GM19455 (cell line): Measurements from ENCODE around the gene TLE5.
"Not testable (repeated sequence)": the region's sequence is repeated elsewhere in the genome, so short reads cannot be mapped to it uniquely, and the experiment has no call there.

ENCODE experiments used
- ATAC-seq: cut with Tn5 transposase; IDR thresholded peaks from one replicate; pipeline ENCODE4 v1.9.1; 2021; ENCODE audit not compliant: unreplicated experiment

The TLE5 gene

DNA sequence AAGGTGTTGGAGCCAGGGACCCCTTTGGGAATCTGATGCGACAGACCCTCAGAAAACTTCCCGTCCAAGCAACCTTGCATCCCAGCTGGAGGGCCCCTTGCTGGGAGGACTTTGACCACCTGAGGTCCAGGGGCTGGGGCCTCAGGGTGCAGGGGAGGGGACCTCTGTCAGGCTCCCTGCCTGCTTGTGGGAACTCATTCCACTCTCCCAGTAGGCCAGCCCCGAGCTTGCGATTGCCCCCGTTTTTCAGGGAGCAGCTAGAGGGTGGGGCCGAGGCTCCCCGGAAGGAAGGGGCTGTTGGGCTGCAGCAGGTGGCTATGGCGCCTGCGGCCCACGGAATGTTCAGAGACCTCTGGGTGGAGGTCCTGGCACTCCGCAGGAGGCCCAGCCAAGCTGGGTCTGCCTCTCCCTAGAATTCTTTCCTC lies 34.6 kb upstream of the TLE5 start:
- no peak for ATAC-seq

DNA sequence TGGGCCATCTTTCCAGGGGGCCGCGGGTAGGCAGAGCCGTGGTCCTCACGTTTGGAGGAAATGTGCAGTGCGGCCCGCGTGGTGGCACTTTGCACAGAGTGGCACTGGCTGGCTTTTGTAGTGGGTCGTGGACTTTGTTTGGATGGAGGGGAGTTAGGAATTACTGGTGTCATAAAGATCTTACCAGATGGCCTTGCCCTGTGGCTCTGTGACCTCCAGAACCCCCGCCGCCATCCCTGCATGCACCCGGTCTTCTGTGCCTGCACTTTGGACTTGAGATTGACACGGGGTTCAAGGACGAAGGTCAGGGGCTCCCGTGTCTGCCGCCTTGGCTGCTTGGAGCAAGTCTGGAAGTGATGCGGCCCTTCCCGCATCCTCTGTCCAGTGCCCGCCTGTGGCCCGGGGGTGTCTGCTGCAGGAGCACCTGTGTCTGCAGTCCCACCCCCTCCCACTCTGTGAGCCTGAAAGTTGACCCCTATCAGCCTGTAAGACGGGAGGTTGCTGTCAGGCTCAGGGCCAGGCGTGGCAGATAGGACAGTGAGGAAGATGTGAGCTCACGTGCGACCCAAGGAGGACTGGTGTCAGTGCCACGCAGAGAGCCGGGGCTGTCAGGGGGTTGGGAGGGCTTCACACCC lies 34.1 kb upstream of the TLE5 start:
- no peak for ATAC-seq

GRCh38 chr19:3095441-3096191 lies 33.3 kb upstream of the TLE5 start:
- ATAC-seq, result no peak

GRCh38 chr19:3094601-3095440 lies 32.5 kb upstream of the TLE5 start:
- no peak for ATAC-seq

GRCh38 chr19:3089299-3089855 lies 27.1 kb upstream of the TLE5 start:
- ATAC-seq, result not testable (repeated sequence)

GRCh38 chr19:3087769-3088168 lies 25.5 kb upstream of the TLE5 start:
- no peak for ATAC-seq

- no peak for ATAC-seq
Measured at GRCh38 chr19:3084943-3085342, 22.6 kb upstream of the TLE5 start.

- ATAC-seq, result no peak
Measured at GRCh38 chr19:3083964-3084363, 21.7 kb upstream of the TLE5 start.

- ATAC-seq, result no peak
Measured at GRCh38 chr19:3082331-3082730, 20.0 kb upstream of the TLE5 start.

- ATAC-seq, result no peak
Measured at GRCh38 chr19:3080286-3080685, 18.0 kb upstream of the TLE5 start.

GRCh38 chr19:3079578-3079977 lies 17.3 kb upstream of the TLE5 start:
- no peak for ATAC-seq

DNA sequence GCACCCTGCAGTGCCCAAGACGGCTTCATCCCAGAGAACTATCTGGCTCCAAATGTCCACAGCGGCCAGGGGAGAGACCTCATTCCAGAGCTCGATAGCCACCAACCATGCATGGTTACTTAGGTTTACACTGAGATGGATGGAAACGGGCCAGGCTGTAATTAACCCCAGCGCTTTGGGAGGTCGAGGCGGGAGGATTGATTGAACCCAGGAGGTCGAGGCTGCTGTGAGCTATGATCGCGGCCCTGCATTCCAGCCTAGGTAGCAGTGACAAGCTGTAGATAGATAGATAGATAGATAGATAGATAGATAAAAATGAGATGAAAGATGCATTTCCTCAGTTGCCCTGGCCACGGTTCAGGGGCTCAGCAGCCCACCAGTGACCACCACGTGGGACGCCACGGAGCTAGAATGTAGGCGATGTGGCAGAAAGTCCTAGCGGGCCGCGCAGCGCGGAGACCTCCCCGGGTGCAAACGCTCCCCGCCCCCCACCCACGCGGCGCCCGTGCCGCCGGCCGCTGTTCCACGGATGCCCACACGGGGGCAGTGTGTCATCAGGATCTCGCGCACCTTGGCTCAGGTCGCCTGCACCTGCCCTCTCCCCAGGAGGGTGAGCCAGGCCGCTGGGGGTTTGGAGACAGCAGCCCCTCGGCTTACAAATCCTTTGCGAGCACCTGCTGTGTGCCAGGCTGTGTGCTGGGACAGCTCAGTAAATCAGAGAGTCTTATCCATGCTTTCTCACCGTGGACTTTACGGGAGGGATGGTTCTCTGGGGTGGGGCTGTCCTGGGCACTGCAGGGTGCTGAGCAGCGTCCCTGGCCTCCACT lies 13.5 kb upstream of the TLE5 start:
- ATAC-seq, result no peak

GRCh38 chr19:3073931-3074595 lies 11.8 kb upstream of the TLE5 start:
- ATAC-seq, result no peak

GRCh38 chr19:3073159-3073563 lies 10.9 kb upstream of the TLE5 start:
- ATAC-seq, result no peak

DNA sequence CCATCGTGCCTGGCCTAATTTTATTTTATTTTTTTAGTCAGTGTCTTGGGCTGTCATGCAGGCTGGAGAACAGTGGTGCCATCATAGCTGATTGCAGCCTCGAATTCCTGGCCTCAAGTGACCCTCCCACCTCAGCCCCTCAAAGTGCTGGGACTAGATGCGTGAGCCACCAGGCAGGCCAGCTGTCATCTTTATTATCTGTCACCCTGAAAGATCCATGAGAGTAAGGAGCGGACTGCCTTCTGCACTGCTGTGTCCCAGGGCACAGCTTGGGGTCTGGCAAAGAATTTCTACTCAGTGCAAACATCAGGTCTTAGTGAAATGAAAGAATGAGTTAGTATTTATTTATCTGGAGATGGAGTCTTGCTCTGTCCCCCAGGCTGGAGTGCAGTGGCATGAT lies 9.5 kb upstream of the TLE5 start:
- ATAC-seq, result no peak

DNA sequence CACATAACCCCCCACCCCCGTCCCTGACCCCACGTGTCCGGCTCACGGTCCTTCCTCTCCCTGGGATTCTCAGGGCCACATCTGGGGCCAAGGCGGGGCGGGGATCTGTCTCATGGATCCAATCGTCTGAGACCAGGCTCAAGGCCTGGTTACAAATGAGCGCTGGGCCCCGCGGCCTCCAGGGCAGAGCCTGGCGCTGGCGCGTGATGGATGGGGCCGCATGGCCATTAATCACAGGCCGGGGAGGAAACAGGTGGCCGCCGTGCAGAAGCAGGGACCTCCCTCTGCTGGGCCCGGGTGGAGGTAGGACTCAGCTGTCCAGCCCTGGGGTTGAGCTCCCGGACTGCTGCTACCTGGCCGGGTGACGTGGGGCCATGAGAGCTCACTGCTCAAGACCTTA lies 5.8 kb upstream of the TLE5 start:
- ATAC-seq, result no peak

- no peak for ATAC-seq
Measured at GRCh38 chr19:3067563-3067962, 5.3 kb upstream of the TLE5 start.

- ATAC-seq, result no peak
Measured at GRCh38 chr19:3066482-3067049, 4.3 kb upstream of the TLE5 start.

DNA sequence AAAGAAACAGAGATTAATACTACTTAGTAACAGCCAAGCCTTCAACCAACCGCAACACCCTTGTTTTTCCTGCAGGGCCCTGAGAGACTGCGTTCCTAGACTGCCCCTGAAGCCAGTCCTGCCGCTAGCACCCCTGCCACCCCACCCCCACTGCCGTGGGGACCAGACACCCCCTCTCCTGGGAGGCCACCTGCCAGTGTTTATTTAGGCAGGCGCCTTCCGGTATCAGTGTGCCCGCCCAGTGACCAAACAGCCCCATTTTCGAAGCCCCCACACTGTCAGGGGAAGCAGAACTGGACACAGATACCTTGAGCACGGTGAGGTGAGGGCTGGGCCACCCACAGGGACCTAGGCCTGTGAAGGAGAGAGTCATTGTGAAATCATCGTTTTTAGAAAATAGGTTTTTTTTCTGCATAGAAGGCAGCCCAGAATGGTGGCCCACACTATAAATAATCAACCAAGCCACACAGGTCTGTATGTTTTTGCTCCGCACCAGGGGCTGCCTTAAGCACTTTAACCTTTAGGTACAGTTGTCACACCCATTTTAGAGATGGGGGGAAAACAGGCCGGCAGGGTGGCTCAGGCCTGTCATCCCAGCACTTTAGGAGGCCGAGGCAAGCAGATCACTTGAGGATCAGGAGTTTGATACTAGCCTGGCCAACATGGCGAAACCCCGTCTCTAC lies 3.5 kb upstream of the TLE5 start:
- peak; percentile 65 for ATAC-seq
